ENCODE results near the gene NOXA1. TPM values are rescaled to one million over a fixed set of nuclear protein-coding genes. Genes with fewer than 3 reads are reported as not detected.
A peak's percentile ranks its signal among the peaks of the same experiment; 100 is the strongest.

The NOXA1 gene
- total and polyA plus RNA-seq, 9 of the 15 experiments (the other 6 are each of a cell fraction or from before 2014, with no cell fraction given), result 0.07 to 1.2 (median 0.20) TPM; not detected in 4

GRCh38 chr9:137397675-137398423 lies 25.3 kb upstream of the NOXA1 start:
- 72% methylated on average over 20 of the region's 20 CpGs for WGBS (ENCODE audit: insufficient coverage, low coverage, missing lambda C conversion rate)
- no peak for ATAC-seq
- H4K20me1 ChIP-seq (replicated peaks; ENCODE audit: control insufficient read depth, insufficient read depth, low read length), result no peaks in the 10 kb centered on the region
- CTCF ChIA-PET (ENCODE audit: low intra/inter-chr PET ratio), result interaction anchor here (0.5 kb wide), 1 partner anchor 36 kb away, joined by 3 read pairs; no protein-coding TSS in a partner anchor
- H3K27me3 ChIP-seq (ENCODE audit: control insufficient read depth in 2 of 2, insufficient read depth in 2 of 2, low read length in 2 of 2), result no peaks in the 10 kb centered on the region
- 0 out of 4 replicates have a peak overlapping the region, but pooled peaks of 1 of the 2 experiments have one; percentile 26 for H3K9ac ChIP-seq (ENCODE audit: insufficient read depth in 1 of 2, low read depth in 2 of 2, low read length in 2 of 2)
- no peak overlapping the region for H3K4me2 ChIP-seq (ENCODE audit: insufficient read depth, low read length)
- no peak overlapping the region for H3K4me3 ChIP-seq
- BruUV-seq (replicated peaks), result no TSS peak
- H3K4me1 ChIP-seq (replicated peaks in 1 of 2; ENCODE audit: control insufficient read depth in 2 of 2, insufficient read depth in 2 of 2, low read length in 2 of 2), result peaks cover 0 to 43% of the 10 kb centered on the region in 2 experiments; a peak in 2 of 5 replicates
- POLR2A ChIA-PET, result interaction anchor here (0.6 to 0.9 kb wide), 2 partner anchors 104 to 250 kb away, joined by 3 read pairs; no protein-coding TSS in a partner anchor
- no peaks in the 10 kb centered on the region for H3K36me3 ChIP-seq (ENCODE audit: control insufficient read depth, insufficient read depth, low read length)
- TF ChIP-seq ZNF24 (IDR thresholded peaks at IDR 0.05), result no peak
- TF ChIP-seq KHSRP (IDR thresholded peaks at IDR 0.05), result no peak
- no peak for TF ChIP-seq MXD1 (CRISPR knock-in tag; IDR thresholded peaks at IDR 0.05; ENCODE audit: borderline replicate concordance, poor library complexity, severe bottlenecking)
- no peak for TF ChIP-seq ZNF408 (CRISPR knock-in tag; IDR thresholded peaks at IDR 0.05; ENCODE audit: low read depth)
- TF ChIP-seq HNRNPK (IDR thresholded peaks at IDR 0.05; ENCODE audit: low read depth, low read length, poor library complexity, severe bottlenecking), result no peak
- no peak for TF ChIP-seq ESRRA (IDR thresholded peaks at IDR 0.05; ENCODE audit: borderline replicate concordance, low read depth)
- no peak for TF ChIP-seq HMGN3 (IDR thresholded peaks at IDR 0.05; ENCODE audit: borderline replicate concordance, extremely low read depth, insufficient read length, low read depth, low read length)
- TF ChIP-seq BHLHE40 (IDR thresholded peaks at IDR 0.05; ENCODE audit: low read length), result no peak
- no peak for TF ChIP-seq ARNT (IDR thresholded peaks at IDR 0.05)
- no peak for TF ChIP-seq CREB3 (tag; conservative IDR thresholded peaks at IDR 0.05; ENCODE audit: low read depth)
- TF ChIP-seq NBN (IDR thresholded peaks at IDR 0.05; ENCODE audit: low read depth), result no peak
- no peak for TF ChIP-seq GTF2B (IDR thresholded peaks at IDR 0.05; ENCODE audit: extremely low read depth, insufficient read length)
- no peak for TF ChIP-seq MAX (CRISPR knock-in tag; IDR thresholded peaks at IDR 0.05)
- TF ChIP-seq BCL6 (CRISPR knock-in tag; IDR thresholded peaks at IDR 0.05), result no peak
- no peak for TF ChIP-seq C11orf30 (IDR thresholded peaks at IDR 0.05; ENCODE audit: low read depth)
- H3K9me1 ChIP-seq (ENCODE audit: control insufficient read depth, insufficient read depth, low read length), result no peaks in the 10 kb centered on the region
- no peak overlapping the region for H3K27ac ChIP-seq (ENCODE audit: extremely low read depth, low read depth, low read length)
- in situ Hi-C loops (cut with MboI) (no loop called here), intact Hi-C loops (cut with micrococcal nuclease) (no loop called here)
- DNase-seq (ENCODE audit: extremely low read depth in 1 of 4, low spot score in 3 of 4), result no peak
- no peaks in the 10 kb centered on the region for H3K79me2 ChIP-seq (ENCODE audit: control insufficient read depth, insufficient read depth, low read length)
- peaks cover 6% of the 10 kb centered on the region; the same call in 1 of the 2 replicates for H3K9me3 ChIP-seq (replicated peaks; ENCODE audit: control insufficient read depth, insufficient read depth, low read depth, low read length)
- no peak for FAIRE-seq
- H2AFZ ChIP-seq (ENCODE audit: low read depth, low read length), result no peak overlapping the region
